OCI-LY1 (cell line): Measurements from ENCODE around the gene MAP2.

Source experiments
- CTCF ChIP-seq: fragments of 200-600 bp; sonication (generic), shearing (Covaris generic); IDR thresholded peaks from 2 replicates; pipeline ENCODE4 v1.5.1; 2017; ENCODE audit warnings: mild to moderate bottlenecking, antibody characterized with exemption, low read length, moderate library complexity, mixed read lengths
- EZH2 ChIP-seq: fragments of 200-600 bp; sonication (generic), shearing (Covaris generic); IDR thresholded peaks from 2 replicates; pipeline ENCODE4 v1.8.0; 2017; ENCODE audit warnings: borderline replicate concordance, mixed run types, mild to moderate bottlenecking, antibody characterized with exemption, low read length, moderate library complexity, mixed read lengths

- TF ChIP-seq CTCF, result no peak
- TF ChIP-seq EZH2, result no peak
Observed at GRCh38 chr2:209633911-209634310, 210.1 kb downstream of the MAP2 start.
